Measurements from ENCODE around the gene DNAJC21. TPM values are rescaled to one million over a fixed set of nuclear protein-coding genes. Genes with fewer than 3 reads are reported as not detected.
"Not testable (repeated sequence)": the region's sequence is repeated elsewhere in the genome, so short reads cannot be mapped to it uniquely, and the experiment has no call there.

DNAJC21 gene
- total and polyA plus RNA-seq, 2 donors (not counting 1 experiment from before 2014, with no cell fraction given), result 60.4 to 64.4 TPM

- peak overlapping the region; percentile 65 to 99 (median 95) for H3K4me3 ChIP-seq (replicated peaks in 1 of 4; ENCODE audit: control extremely low read depth in 1 of 4, insufficient read depth in 1 of 4, low read depth in 3 of 4, low read length in 4 of 4)
Measured at GRCh38 chr5:34916518-34916917, 12.8 kb upstream of the DNAJC21 start.

GRCh38 chr5:34918025-34918424 lies 11.3 kb upstream of the DNAJC21 start:
- H3K79me2 ChIP-seq (ENCODE audit: control insufficient read depth, insufficient read depth, low read length), result peaks cover 59% of the 10 kb centered on the region
- peaks cover 2% of the 10 kb centered on the region for H3K36me3 ChIP-seq (ENCODE audit: control insufficient read depth, insufficient read depth, low read length)
- H2AFZ ChIP-seq (ENCODE audit: low read length), result no peak overlapping the region
- no peaks in the 10 kb centered on the region for H4K20me1 ChIP-seq (ENCODE audit: control insufficient read depth, extremely low read depth, insufficient read depth, low read length)
- H3K9ac ChIP-seq (ENCODE audit: insufficient read depth, low read length), result no peak overlapping the region
- peak overlapping the region in 3 of 4 experiments; percentile 5 to 94 (median 23) for H3K4me3 ChIP-seq (replicated peaks in 1 of 4; ENCODE audit: control extremely low read depth in 1 of 4, insufficient read depth in 1 of 4, low read depth in 3 of 4, low read length in 4 of 4)
- H3K27ac ChIP-seq (ENCODE audit: insufficient read depth, low read length), result no peak overlapping the region
- no peaks in the 10 kb centered on the region for H3K27me3 ChIP-seq (ENCODE audit: control insufficient read depth, insufficient read depth, low read length)
- peaks cover 7% of the 10 kb centered on the region for H3K4me1 ChIP-seq (ENCODE audit: control insufficient read depth, extremely low read depth, insufficient read depth, low read length)
- no peak for TF ChIP-seq CTCF (conservative IDR thresholded peaks at IDR 0.05 in 1 of 2, IDR thresholded peaks at IDR 0.05 in 1 of 2; ENCODE audit: low read depth in 1 of 2, low read length in 2 of 2)
- TF ChIP-seq EZH2 (IDR thresholded peaks at IDR 0.05; ENCODE audit: low read length, missing control alignments), result no peak
- DNase-seq (ENCODE audit: low read depth in 2 of 2), result no peak
- peak overlapping the region; percentile 32 for H3K4me2 ChIP-seq (ENCODE audit: extremely low read depth, insufficient read depth, low read length)
- H3K9me3 ChIP-seq (ENCODE audit: control insufficient read depth, insufficient read depth, low read depth, low read length), result no peaks in the 10 kb centered on the region

More at GRCh38 chr5:34916518-34916917, 12.8 kb upstream of the DNAJC21 start:
- DNase-seq (ENCODE audit: low read depth in 2 of 2), result no peak
- Histone ChIP-seq H2AFZ (ENCODE audit: low read length) (no peak overlapping the region), H3K27me3 (ENCODE audit: control insufficient read depth, insufficient read depth, low read length) (no peaks in the 10 kb centered on the region), H3K4me1 (ENCODE audit: control insufficient read depth, extremely low read depth, insufficient read depth, low read length) (peaks cover 4% of the 10 kb centered on the region), H3K36me3 (ENCODE audit: control insufficient read depth, insufficient read depth, low read length) (peaks cover 5% of the 10 kb centered on the region), H3K79me2 (ENCODE audit: control insufficient read depth, insufficient read depth, low read length) (peaks cover 65% of the 10 kb centered on the region), H3K9ac (ENCODE audit: insufficient read depth, low read length) (peak overlapping the region; percentile 80), H4K20me1 (ENCODE audit: control insufficient read depth, extremely low read depth, insufficient read depth, low read length) (no peaks in the 10 kb centered on the region), H3K27ac (ENCODE audit: insufficient read depth, low read length) (peak overlapping the region; percentile 75), H3K4me2 (ENCODE audit: extremely low read depth, insufficient read depth, low read length) (peak overlapping the region; percentile 92), H3K9me3 (ENCODE audit: control insufficient read depth, insufficient read depth, low read depth, low read length) (no peaks in the 10 kb centered on the region)
- no peak for TF ChIP-seq EZH2 (IDR thresholded peaks at IDR 0.05; ENCODE audit: low read length, missing control alignments)
- TF ChIP-seq CTCF (conservative IDR thresholded peaks at IDR 0.05 in 1 of 2, IDR thresholded peaks at IDR 0.05 in 1 of 2; ENCODE audit: low read depth in 1 of 2, low read length in 2 of 2), result no peak

- no peaks in the 10 kb centered on the region for H4K20me1 ChIP-seq (ENCODE audit: control insufficient read depth, extremely low read depth, insufficient read depth, low read length)
- H3K27me3 ChIP-seq (ENCODE audit: control insufficient read depth, insufficient read depth, low read length), result no peaks in the 10 kb centered on the region
- H3K4me3 ChIP-seq (replicated peaks in 1 of 4; ENCODE audit: control extremely low read depth in 1 of 4, insufficient read depth in 1 of 4, low read depth in 3 of 4, low read length in 4 of 4), result no peak overlapping the region
- TF ChIP-seq CTCF (conservative IDR thresholded peaks at IDR 0.05 in 1 of 2, IDR thresholded peaks at IDR 0.05 in 1 of 2; ENCODE audit: low read depth in 1 of 2, low read length in 2 of 2), result peak in 1 of 2 donors; percentile 12
- no peak for TF ChIP-seq EZH2 (IDR thresholded peaks at IDR 0.05; ENCODE audit: low read length, missing control alignments)
- no peak overlapping the region for H3K4me2 ChIP-seq (ENCODE audit: extremely low read depth, insufficient read depth, low read length)
- peaks cover 10% of the 10 kb centered on the region for H3K4me1 ChIP-seq (ENCODE audit: control insufficient read depth, extremely low read depth, insufficient read depth, low read length)
- no peak for DNase-seq (ENCODE audit: low read depth in 2 of 2)
- no peak overlapping the region for H3K9ac ChIP-seq (ENCODE audit: insufficient read depth, low read length)
- H3K79me2 ChIP-seq (ENCODE audit: control insufficient read depth, insufficient read depth, low read length), result peaks cover 52% of the 10 kb centered on the region
- H2AFZ ChIP-seq (ENCODE audit: low read length), result no peak overlapping the region
- no peak overlapping the region for H3K27ac ChIP-seq (ENCODE audit: insufficient read depth, low read length)
- peaks cover 4% of the 10 kb centered on the region for H3K36me3 ChIP-seq (ENCODE audit: control insufficient read depth, insufficient read depth, low read length)
- no peaks in the 10 kb centered on the region for H3K9me3 ChIP-seq (ENCODE audit: control insufficient read depth, insufficient read depth, low read depth, low read length)
Measured at GRCh38 chr5:34919077-34919476, 10.3 kb upstream of the DNAJC21 start.

GRCh38 chr5:34923256-34923655 lies 6.1 kb upstream of the DNAJC21 start:
- not testable (repeated sequence) for H2AFZ ChIP-seq (ENCODE audit: low read length); H3K27me3 ChIP-seq (ENCODE audit: control insufficient read depth, insufficient read depth, low read length); H3K4me1 ChIP-seq (ENCODE audit: control insufficient read depth, extremely low read depth, insufficient read depth, low read length); H3K9me3 ChIP-seq (ENCODE audit: control insufficient read depth, insufficient read depth, low read depth, low read length); DNase-seq (ENCODE audit: low read depth in 2 of 2); H3K4me3 ChIP-seq (replicated peaks in 1 of 4; ENCODE audit: control extremely low read depth in 1 of 4, insufficient read depth in 1 of 4, low read depth in 3 of 4, low read length in 4 of 4); H3K9ac ChIP-seq (ENCODE audit: insufficient read depth, low read length); H4K20me1 ChIP-seq (ENCODE audit: control insufficient read depth, extremely low read depth, insufficient read depth, low read length)
- Histone ChIP-seq H3K27ac (ENCODE audit: insufficient read depth, low read length) (peak overlapping the region; percentile 10), H3K79me2 (ENCODE audit: control insufficient read depth, insufficient read depth, low read length) (peaks cover 20% of the 10 kb centered on the region), H3K36me3 (ENCODE audit: control insufficient read depth, insufficient read depth, low read length) (peaks cover 12% of the 10 kb centered on the region), H3K4me2 (ENCODE audit: extremely low read depth, insufficient read depth, low read length) (peak overlapping the region; percentile 51)

Data from fibroblast of lung (primary cell).